OCI-LY1 (cell line): ENCODE measurements around the gene PNO1.

Source experiments
- CTCF ChIP-seq: fragments of 200-600 bp; sonication (generic), shearing (Covaris generic); IDR thresholded peaks from 2 replicates; pipeline ENCODE4 v1.5.1; 2017; ENCODE audit warnings: mild to moderate bottlenecking, antibody characterized with exemption, low read length, moderate library complexity, mixed read lengths
- EZH2 ChIP-seq: fragments of 200-600 bp; sonication (generic), shearing (Covaris generic); IDR thresholded peaks from 2 replicates; pipeline ENCODE4 v1.8.0; 2017; ENCODE audit warnings: borderline replicate concordance, mixed run types, mild to moderate bottlenecking, antibody characterized with exemption, low read length, moderate library complexity, mixed read lengths

GRCh38 chr2:68222287-68222686, 64.6 kb downstream of the PNO1 start:
- TF ChIP-seq EZH2 (no peak), CTCF (no peak)
